Measurements from ENCODE around the gene MYO1H.

The MYO1H gene

GRCh38 chr12:109347589-109347988 lies at the start of gene MYO1H:
Gene MYO1H, plus strand, starts transcription at chr12:109347900. Its CDS starts 61 bp downstream, at chr12:109347961.
- no peak for TF ChIP-seq CTCF (IDR thresholded peaks at IDR 0.05; ENCODE audit: low read length, missing control alignments)
- H3K4me3 ChIP-seq (replicated peaks; ENCODE audit: low read depth, low read length), result no peak within 1 kb of the TSS
- DNase-seq (ENCODE audit: low read depth), result no peak

GRCh38 chr12:109299849-109300248 lies 47.9 kb upstream of the MYO1H start:
- DNase-seq (ENCODE audit: low read depth), result no peak
- H3K4me3 ChIP-seq (replicated peaks; ENCODE audit: low read depth, low read length), result no peak overlapping the region
- TF ChIP-seq CTCF (IDR thresholded peaks at IDR 0.05; ENCODE audit: low read length, missing control alignments), result no peak

- TF ChIP-seq CTCF (IDR thresholded peaks at IDR 0.05; ENCODE audit: low read length, missing control alignments), result no peak
- no peak overlapping the region for H3K4me3 ChIP-seq (replicated peaks; ENCODE audit: low read depth, low read length)
- DNase-seq (ENCODE audit: low read depth), result no peak
Measured at GRCh38 chr12:109301643-109302168, 46.0 kb upstream of the MYO1H start.

- H3K4me3 ChIP-seq (replicated peaks; ENCODE audit: low read depth, low read length), result no peak overlapping the region
- TF ChIP-seq CTCF (IDR thresholded peaks at IDR 0.05; ENCODE audit: low read length, missing control alignments), result no peak
- DNase-seq (ENCODE audit: low read depth), result no peak
Measured at GRCh38 chr12:109302358-109302757, 45.3 kb upstream of the MYO1H start.

GRCh38 chr12:109302770-109303169 lies 44.9 kb upstream of the MYO1H start:
- no peak for DNase-seq (ENCODE audit: low read depth)
- no peak for TF ChIP-seq CTCF (IDR thresholded peaks at IDR 0.05; ENCODE audit: low read length, missing control alignments)
- H3K4me3 ChIP-seq (replicated peaks; ENCODE audit: low read depth, low read length), result no peak overlapping the region

- no peak overlapping the region for H3K4me3 ChIP-seq (replicated peaks; ENCODE audit: low read depth, low read length)
- no peak for TF ChIP-seq CTCF (IDR thresholded peaks at IDR 0.05; ENCODE audit: low read length, missing control alignments)
- no peak for DNase-seq (ENCODE audit: low read depth)
Measured at GRCh38 chr12:109304485-109304884, 43.2 kb upstream of the MYO1H start.

- TF ChIP-seq CTCF (IDR thresholded peaks at IDR 0.05; ENCODE audit: low read length, missing control alignments), result no peak
- H3K4me3 ChIP-seq (replicated peaks; ENCODE audit: low read depth, low read length), result no peak overlapping the region
- no peak for DNase-seq (ENCODE audit: low read depth)
Measured at GRCh38 chr12:109305547-109305946, 42.2 kb upstream of the MYO1H start.

Measured in fibroblast of pulmonary artery (primary cell).